NCI-H446 treated with DMSO at 0.1 percent for 48 hours (cell line): Measurements from ENCODE around the gene NDST1.

ENCODE experiments used
- DNase-seq: peaks from one replicate; lab custom pipeline; 2025; lab: John Stamatoyannopoulos, UW

The NDST1 gene

GRCh38 chr5:150570333-150570732 lies 62.4 kb downstream of the NDST1 start:
- DNase-seq = no peak

- no peak for DNase-seq
Measured at GRCh38 chr5:150571836-150572235, 63.9 kb downstream of the NDST1 start.

GRCh38 chr5:150573216-150573615 lies 65.3 kb downstream of the NDST1 start:
- DNase-seq = no peak

GRCh38 chr5:150573867-150574817 lies 66.2 kb downstream of the NDST1 start:
- no peak for DNase-seq

GRCh38 chr5:150574818-150575547 lies 67.1 kb downstream of the NDST1 start:
- DNase-seq = no peak

- no peak for DNase-seq
Measured at GRCh38 chr5:150575745-150576448, 68.0 kb downstream of the NDST1 start.

GRCh38 chr5:150576449-150576949 lies 68.6 kb downstream of the NDST1 start:
- no peak for DNase-seq

GRCh38 chr5:150577378-150578139 lies 69.6 kb downstream of the NDST1 start:
- DNase-seq = no peak

- DNase-seq = no peak
Measured at GRCh38 chr5:150578781-150579461, 71.0 kb downstream of the NDST1 start.

GRCh38 chr5:150579462-150580400 lies 71.8 kb downstream of the NDST1 start:
- no peak for DNase-seq

GRCh38 chr5:150580917-150581316 lies 73.0 kb downstream of the NDST1 start:
- no peak for DNase-seq

GRCh38 chr5:150582241-150583109 lies 74.5 kb downstream of the NDST1 start:
- DNase-seq = no peak

GRCh38 chr5:150583541-150584225 lies 75.8 kb downstream of the NDST1 start:
- DNase-seq = no peak

GRCh38 chr5:150584556-150585335 lies 76.8 kb downstream of the NDST1 start:
- no peak for DNase-seq

- no peak for DNase-seq
Measured at GRCh38 chr5:150585781-150586341, 77.9 kb downstream of the NDST1 start.

GRCh38 chr5:150587016-150587415 lies 79.1 kb downstream of the NDST1 start:
- no peak for DNase-seq
